ENCODE data around the gene KRT74. TPM values are rescaled to one million over a fixed set of nuclear protein-coding genes. Genes with fewer than 3 reads are reported as not detected.

The KRT74 gene
- total RNA-seq, 4 donors from 2014 or later, result not detected

- Histone ChIP-seq H3K27me3 (peaks cover 0 to 3% (median 0%) of the 10 kb centered on the region in 3 donors), H3K27ac (no peak overlapping the region), H3K9me3 (no peaks in the 10 kb centered on the region), H3K4me1 (no peaks in the 10 kb centered on the region), H3K4me3 (no peak overlapping the region), H3K36me3 (no peaks in the 10 kb centered on the region)
- in situ Hi-C loops (cut with MboI; ENCODE audit: low sequenced_read_pairs in 4 of 4), result no loop called here
- intact Hi-C loops (cut with DNase I; ENCODE audit: low total_unique reads), result no loop called here
- no peak for DNase-seq
- TF ChIP-seq CTCF (IDR thresholded peaks at IDR 0.05 in 4 of 5, conservative IDR thresholded peaks at IDR 0.05 in 1 of 5), result no peak
- no peak for TF ChIP-seq POLR2A (IDR thresholded peaks at IDR 0.05)
- ATAC-seq, result no peak
These were observed 43.2 kb upstream of the KRT74 start for GRCh38 chr12:52616680-52617402.

GRCh38 chr12:52615912-52616311, 42.3 kb upstream of the KRT74 start:
- H3K27ac ChIP-seq, result no peak overlapping the region
- H3K4me1 ChIP-seq, result no peaks in the 10 kb centered on the region
- no peak for TF ChIP-seq CTCF (IDR thresholded peaks at IDR 0.05 in 4 of 5, conservative IDR thresholded peaks at IDR 0.05 in 1 of 5)
- no peak for TF ChIP-seq POLR2A (IDR thresholded peaks at IDR 0.05)
- H3K9me3 ChIP-seq, result no peaks in the 10 kb centered on the region
- H3K36me3 ChIP-seq, result no peaks in the 10 kb centered on the region
- in situ Hi-C loops (cut with MboI; ENCODE audit: low sequenced_read_pairs in 4 of 4), result no loop called here
- intact Hi-C loops (cut with DNase I; ENCODE audit: low total_unique reads), result no loop called here
- H3K27me3 ChIP-seq, result peaks cover 0 to 9% (median 2%) of the 10 kb centered on the region in 3 donors
- no peak overlapping the region for H3K4me3 ChIP-seq
- DNase-seq, result no peak
- ATAC-seq, result no peak

- H3K36me3 ChIP-seq, result no peaks in the 10 kb centered on the region
- intact Hi-C loops (cut with DNase I; ENCODE audit: low total_unique reads), result no loop called here
- in situ Hi-C loops (cut with MboI; ENCODE audit: low sequenced_read_pairs in 4 of 4), result no loop called here
- H3K4me1 ChIP-seq, result no peaks in the 10 kb centered on the region
- H3K27me3 ChIP-seq, result peaks cover 0 to 9% (median 2%) of the 10 kb centered on the region in 3 donors
- ATAC-seq (no peak), DNase-seq (no peak)
- TF ChIP-seq POLR2A (IDR thresholded peaks at IDR 0.05), result no peak
- no peak for TF ChIP-seq CTCF (IDR thresholded peaks at IDR 0.05 in 4 of 5, conservative IDR thresholded peaks at IDR 0.05 in 1 of 5)
- no peak overlapping the region for H3K27ac ChIP-seq
- H3K9me3 ChIP-seq, result no peaks in the 10 kb centered on the region
- H3K4me3 ChIP-seq, result no peak overlapping the region
These were observed 41.7 kb upstream of the KRT74 start for GRCh38 chr12:52615208-52615868.

- ATAC-seq (no peak), DNase-seq (no peak)
- Histone ChIP-seq H3K4me1 (no peaks in the 10 kb centered on the region), H3K36me3 (no peaks in the 10 kb centered on the region), H3K9me3 (no peaks in the 10 kb centered on the region), H3K27me3 (peaks cover 0 to 9% (median 2%) of the 10 kb centered on the region in 3 donors), H3K27ac (no peak overlapping the region), H3K4me3 (no peak overlapping the region)
- TF ChIP-seq POLR2A (IDR thresholded peaks at IDR 0.05) (no peak), CTCF (IDR thresholded peaks at IDR 0.05 in 4 of 5, conservative IDR thresholded peaks at IDR 0.05 in 1 of 5) (no peak)
- in situ Hi-C loops (cut with MboI; ENCODE audit: low sequenced_read_pairs in 4 of 4) (no loop called here), intact Hi-C loops (cut with DNase I; ENCODE audit: low total_unique reads) (no loop called here)
These were observed 41.0 kb upstream of the KRT74 start for GRCh38 chr12:52614381-52615207.
